K562 (cell line): ENCODE data around the gene NCCRP1. TPM values are rescaled to one million over a fixed set of nuclear protein-coding genes. Genes with fewer than 3 reads are reported as not detected.
A peak's percentile ranks its signal among the peaks of the same experiment; 100 is the strongest.

Experiments
- ATAC-seq: fragments of 200-7000 bp; cut with Tn5 transposase; 3 replicates; pipeline ENCODE4 v1.9.1; 2020; ENCODE audit warnings: moderate library complexity
- BruUV-seq: library from RNA; stranded (reverse); fragments of 400-500 nt; replicated peaks from 2 replicates; lab custom pipeline; 2021; lab: Mats Ljungman, UMichigan
- CTCF ChIA-PET: fragments of 300-600 bp; formaldehyde crosslinking; extraction: SDS; loops from one replicate; lab custom pipeline; 2021; ENCODE audit warnings: low intra/inter-chr PET ratio; lab: Yijun Ruan, JAX
- POLR2A ChIA-PET: fragments of 300-600, 350-650 bp; sonication (Branson Sonifier 250); formaldehyde crosslinking; extraction: SDS; loops from one replicate; lab custom pipeline; 2021; ENCODE audit warnings: antibody characterized with exemption, inconsistent platforms; lab: Yijun Ruan, JAX
- DNase-seq, 4 experiments: peaks; one replicate each; pipeline versions ENCODE4 v3.0.0 to v3.0.0-alpha.2; 2011 to 2018; ENCODE audit warnings: low spot score in 3 of 4, mixed read lengths in 3 of 4; ENCODE audit errors: extremely low read depth in 1 of 4
- FAIRE-seq: peaks from 2 replicates; lab custom pipeline; 2011; peaks lifted over from hg19 to GRCh38; lab: Jason Lieb, UNC
- H2AFZ ChIP-seq: 2 replicates; pipeline ENCODE4 v1.6.0; 2011; ENCODE audit warnings: low read depth, low read length, control low read depth, inconsistent platforms
- H3K27ac ChIP-seq: fragments of 200-600 bp; 3 replicates; pipeline ENCODE4 v1.8.0; 2011; ENCODE audit warnings: low read depth, mild to moderate bottlenecking, control low read depth, inconsistent platforms, low read length, moderate library complexity, mixed read lengths; ENCODE audit errors: extremely low read depth
- H3K27me3 ChIP-seq, 2 experiments: fragments of 300-600 bp in 1 of 2; 2 replicates in 1 of 2; 3 replicates in 1 of 2; pipeline versions ENCODE4 v1.6.0 to v1.8.0; 2011; ENCODE audit warnings: inconsistent platforms in 2 of 2, low read length in 2 of 2, mild to moderate bottlenecking in 1 of 2, mixed read lengths in 1 of 2, moderate library complexity in 1 of 2; ENCODE audit not compliant: control insufficient read depth in 2 of 2, insufficient read depth in 2 of 2
- H3K36me3 ChIP-seq: fragments of 300-600 bp; 3 replicates; pipeline ENCODE4 v1.8.0; 2011; ENCODE audit warnings: mild to moderate bottlenecking, low read length, inconsistent platforms; ENCODE audit not compliant: control insufficient read depth, insufficient read depth
- H3K4me1 ChIP-seq, 2 experiments: fragments of 200-600 bp in 1 of 2; replicated peaks in 1 of 2; 2 replicates in 1 of 2; 3 replicates in 1 of 2; pipeline versions ENCODE4 v1.5.1 to v1.8.0; 2011; ENCODE audit warnings: inconsistent platforms in 2 of 2, low read length in 2 of 2, mild to moderate bottlenecking in 1 of 2, mixed read lengths in 1 of 2, moderate library complexity in 1 of 2; ENCODE audit not compliant: control insufficient read depth in 2 of 2, insufficient read depth in 2 of 2
- H3K4me2 ChIP-seq: 2 replicates; pipeline ENCODE4 v1.6.1; 2011; ENCODE audit warnings: low read length, control low read depth, inconsistent platforms, mixed read lengths; ENCODE audit not compliant: insufficient read depth
- H3K4me3 ChIP-seq: fragments of 200-600 bp; sonication (generic), shearing (Covaris generic); 2 replicates; pipeline ENCODE4 v1.5.1; 2016; ENCODE audit warnings: control low read depth, inconsistent platforms
- H3K79me2 ChIP-seq: fragments of 200-600 bp; 3 replicates; pipeline ENCODE4 v1.8.0; 2011; ENCODE audit warnings: low read length, inconsistent platforms; ENCODE audit not compliant: control insufficient read depth, insufficient read depth
- H3K9ac ChIP-seq, 2 experiments: 2 replicates each; pipeline versions ENCODE4 v1.6.0 to v1.6.1; 2011; ENCODE audit warnings: low read depth in 2 of 2, low read length in 2 of 2, control low read depth in 1 of 2, inconsistent platforms in 1 of 2, mild to moderate bottlenecking in 1 of 2, mixed read lengths in 1 of 2; ENCODE audit not compliant: insufficient read depth in 1 of 2
- H3K9me1 ChIP-seq: one replicate; pipeline ENCODE4 v1.6.0; 2011; ENCODE audit warnings: inconsistent platforms, mild to moderate bottlenecking, low read length, moderate library complexity; ENCODE audit not compliant: control insufficient read depth, insufficient read depth
- H3K9me3 ChIP-seq: replicated peaks from 2 replicates; pipeline ENCODE4 v1.5.1; 2011; ENCODE audit warnings: low read depth, low read length, inconsistent platforms; ENCODE audit not compliant: control insufficient read depth, insufficient read depth
- H4K20me1 ChIP-seq: replicated peaks from 2 replicates; pipeline ENCODE4 v1.6.1; 2011; ENCODE audit warnings: low read length, inconsistent platforms, mixed read lengths; ENCODE audit not compliant: control insufficient read depth, insufficient read depth
- EGR1 ChIP-seq: fragments of 450-650 bp; conservative IDR thresholded peaks from 2 replicates; pipeline ENCODE4 v1.6.1; 2017; ENCODE audit warnings: mild to moderate bottlenecking
- JUND ChIP-seq, 2 experiments: IDR thresholded peaks; 2 replicates in 1 of 2; 3 replicates in 1 of 2; pipeline ENCODE4 v1.6.1; 2011; ENCODE audit warnings: borderline replicate concordance in 2 of 2, low read depth in 2 of 2, low read length in 2 of 2, improper control_type of control experiment in 1 of 2, missing biosample characterization in 1 of 2, missing genetic modification characterization in 1 of 2, missing genetic modification reagents in 1 of 2
- SNIP1 ChIP-seq: fragments of 450-650 bp; IDR thresholded peaks from 2 replicates; pipeline ENCODE4 v1.7.1; 2017; ENCODE audit warnings: low read depth, mild to moderate bottlenecking
- ZNF584 ChIP-seq: fragments of 200-800 bp; sonication (Bioruptor generic); IDR thresholded peaks from 2 replicates; pipeline ENCODE4 v1.6.1; 2016; ENCODE audit warnings: low read depth, mild to moderate bottlenecking, missing genetic modification characterization, missing compliant biosample characterization
- WGBS: fragments of 100-300 bp; shearing (Covaris generic); methylation state at CpG from one replicate; pipeline ENCODE4 v1.1.6; 2016; ENCODE audit warnings: low coverage, mixed read lengths; ENCODE audit not compliant: insufficient coverage; ENCODE audit errors: missing lambda C conversion rate; 5-methylcytosine and 5-hydroxymethylcytosine counted together
- in situ Hi-C: fragments of 300-500 bp; cut with MboI; formaldehyde crosslinking; loops from 4 replicates; pipeline ENCODE4 v1.15.0; 2018; ENCODE audit warnings: inconsistent platforms, mixed read lengths
- intact Hi-C: fragments of 100-400 bp; cut with micrococcal nuclease; formaldehyde crosslinking; loops from 2 replicates; pipeline ENCODE4 v1.14.2; 2022
- polyA plus RNA-seq, 8 experiments: library from polyadenylated mRNA; depleted of rRNA in 4 of 8; stranded (reverse) in 5 of 8; unstranded in 3 of 8; fragments of >200 nt; fragmentation: Nextera tagmentation in 2 of 8; fragmentation: Illumina TruSeq in 1 of 8; extraction: Ambion mirVana in 2 of 8; extraction: Trizol in 1 of 8; gene quantifications; 2 replicates each; pipeline versions ENCODE4 v1.2.1 to v1.2.3, GENCODE V29; 2011 to 2014; ENCODE audit warnings: inconsistent platforms in 1 of 8, missing spikeins in 1 of 8
- total RNA-seq, 7 experiments: library from RNA; depleted of rRNA in 6 of 7; stranded (reverse); fragments of >200 nt in 6 of 7; fragmentation: Illumina TruSeq in 2 of 7; extraction: Trizol in 2 of 7; gene quantifications; 2 replicates each; pipeline versions ENCODE4 v1.2.1 to v1.2.3, GENCODE V29; 2011 to 2021; ENCODE audit warnings: low replicate concordance in 1 of 7

NCCRP1 gene
- total and polyA plus RNA-seq, 9 of the 15 experiments (the other 6 are each of a cell fraction or from before 2014, with no cell fraction given), result 0.05 TPM; not detected in 8

GRCh38 chr19:39148939-39149529 is 47.7 kb upstream of the NCCRP1 start (continued):
- TF ChIP-seq ZNF584, result no peak

- Histone ChIP-seq H3K27me3 (no peaks in the 10 kb centered on the region), H3K27ac (no peak overlapping the region), H3K4me1 (peaks cover 22 to 31% of the 10 kb centered on the region in 2 experiments; a peak in 4 of 5 replicates), H3K36me3 (no peaks in the 10 kb centered on the region), H3K9me1 (no peaks in the 10 kb centered on the region), H2AFZ (no peak overlapping the region), H3K9ac (peak overlapping the region in 1 of 2 experiments; percentile 85; a peak in 2 of 4 replicates), H3K4me2 (no peak overlapping the region), H3K4me3 (no peak overlapping the region), H3K9me3 (no peaks in the 10 kb centered on the region), H3K79me2 (peaks cover 43% of the 10 kb centered on the region), H4K20me1 (peaks cover 4% of the 10 kb centered on the region; the same call in 1 of the 2 replicates)
- WGBS, result 80% methylated on average over 5 of the region's 8 CpGs
- ATAC-seq (no peak), FAIRE-seq (no peak), DNase-seq (no peak)
- no peak for TF ChIP-seq SNIP1
- TF ChIP-seq EGR1, result peak; percentile 35
- TF ChIP-seq JUND (IDR thresholded peaks at IDR 0.05; ENCODE audit: borderline replicate concordance, low read depth, low read length), result peak; percentile 33; the same call in 1 of the 2 replicates
- no peak for TF ChIP-seq JUND (tag; IDR thresholded peaks at IDR 0.05; ENCODE audit: borderline replicate concordance, low read depth, low read length)
- no TSS peak for BruUV-seq
- in situ Hi-C loops, result no loop called here
- intact Hi-C loops, result no loop called here
- POLR2A ChIA-PET, result interaction anchor here (1.4 kb wide), 1 partner anchor 160 kb away, joined by 7 read pairs; no protein-coding TSS in a partner anchor
- CTCF ChIA-PET, result no interaction called here
These were observed 46.5 kb upstream of the NCCRP1 start for GRCh38 chr19:39150235-39150634.
